ENCODE measurements around the gene KIAA1191. TPM values are rescaled to one million over a fixed set of nuclear protein-coding genes. Genes with fewer than 3 reads are reported as not detected.

Gene KIAA1191
- total RNA-seq, 2 experiments from 2014 or later, result 64.8 TPM

DNA sequence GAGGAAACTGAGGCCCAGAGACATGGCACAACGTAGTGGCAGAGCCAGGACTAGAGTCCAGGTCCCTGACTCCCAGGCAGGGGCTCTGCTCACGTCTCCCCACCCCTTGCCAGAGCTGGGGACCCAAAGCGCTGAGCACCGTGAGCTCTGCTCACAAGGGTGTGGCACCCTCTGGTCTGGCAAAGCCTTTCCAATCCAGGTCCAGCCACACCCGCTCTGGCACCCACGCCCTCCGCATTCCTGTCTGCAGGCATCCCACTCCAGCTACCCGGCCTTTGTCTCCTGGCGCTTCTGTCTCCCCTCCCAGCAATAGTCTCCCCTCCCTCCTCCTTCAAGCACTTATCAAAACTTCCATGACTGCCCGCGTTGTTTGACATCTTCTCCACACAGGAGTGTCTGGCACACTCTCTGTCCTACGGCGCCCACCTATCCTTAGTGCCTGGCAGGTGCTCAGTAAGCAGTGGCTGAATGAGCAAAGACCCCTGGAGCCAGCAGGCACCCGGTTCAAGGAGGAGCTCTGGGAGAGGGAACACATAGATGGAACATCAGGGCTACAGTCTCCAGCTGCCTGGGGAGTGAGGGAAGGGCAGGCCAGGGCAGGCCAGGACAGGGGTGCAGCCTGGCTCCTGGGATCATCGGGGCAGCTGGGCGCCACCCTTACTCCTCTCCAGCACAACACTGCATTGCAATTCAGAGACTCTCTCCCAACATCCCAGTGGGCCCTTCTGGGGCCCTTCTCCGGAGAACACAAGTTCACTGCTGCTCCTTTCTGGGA, 39.0 kb upstream of the KIAA1191 start:
- no peak overlapping the region for H3K4me3 ChIP-seq (ENCODE audit: low read length)
- intact Hi-C loops (cut with DNase I, micrococcal nuclease), result no loop called here
- H3K9me3 Mint-ChIP-seq, result no peaks in the 10 kb centered on the region
- no peak overlapping the region for H3K4me3 Mint-ChIP-seq
- ChIA-PET POLR2A (no interaction called here), CTCF (interaction anchor here (1.0 kb wide), 1 partner anchor 142 kb away, joined by 3 read pairs; no protein-coding TSS in a partner anchor)
- TF ChIP-seq, protein P1, sequence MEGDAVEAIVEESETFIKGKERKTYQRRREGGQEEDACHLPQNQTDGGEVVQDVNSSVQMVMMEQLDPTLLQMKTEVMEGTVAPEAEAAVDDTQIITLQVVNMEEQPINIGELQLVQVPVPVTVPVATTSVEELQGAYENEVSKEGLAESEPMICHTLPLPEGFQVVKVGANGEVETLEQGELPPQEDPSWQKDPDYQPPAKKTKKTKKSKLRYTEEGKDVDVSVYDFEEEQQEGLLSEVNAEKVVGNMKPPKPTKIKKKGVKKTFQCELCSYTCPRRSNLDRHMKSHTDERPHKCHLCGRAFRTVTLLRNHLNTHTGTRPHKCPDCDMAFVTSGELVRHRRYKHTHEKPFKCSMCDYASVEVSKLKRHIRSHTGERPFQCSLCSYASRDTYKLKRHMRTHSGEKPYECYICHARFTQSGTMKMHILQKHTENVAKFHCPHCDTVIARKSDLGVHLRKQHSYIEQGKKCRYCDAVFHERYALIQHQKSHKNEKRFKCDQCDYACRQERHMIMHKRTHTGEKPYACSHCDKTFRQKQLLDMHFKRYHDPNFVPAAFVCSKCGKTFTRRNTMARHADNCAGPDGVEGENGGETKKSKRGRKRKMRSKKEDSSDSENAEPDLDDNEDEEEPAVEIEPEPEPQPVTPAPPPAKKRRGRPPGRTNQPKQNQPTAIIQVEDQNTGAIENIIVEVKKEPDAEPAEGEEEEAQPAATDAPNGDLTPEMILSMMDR (IDR thresholded peaks at IDR 0.05), result no peak
- H3K4me1 ChIP-seq (ENCODE audit: insufficient read depth, low read length), result no peaks in the 10 kb centered on the region
- H3K27me3 ChIP-seq (ENCODE audit: control insufficient read depth in 1 of 2, insufficient read depth in 2 of 2, low read length in 2 of 2), result no peaks in the 10 kb centered on the region
- no peaks in the 10 kb centered on the region for H3K4me1 Mint-ChIP-seq (ENCODE audit: low read depth)
- DNase-seq, result peak in 1 of 14 experiments; percentile 11
- ATAC-seq (ENCODE audit: poor library complexity), result no peak
- peaks cover 42% of the 10 kb centered on the region for H3K36me3 Mint-ChIP-seq (ENCODE audit: low read depth)
- H3K9me3 ChIP-seq (ENCODE audit: control insufficient read depth in 1 of 2, insufficient read depth in 1 of 2, low read length in 2 of 2), result no peaks in the 10 kb centered on the region
- no peaks in the 10 kb centered on the region for H3K27me3 Mint-ChIP-seq
- no peak overlapping the region for H3K27ac Mint-ChIP-seq
- H3K27ac ChIP-seq (ENCODE audit: low read depth in 1 of 2, low read length in 2 of 2), result no peak overlapping the region
- H3K36me3 ChIP-seq (ENCODE audit: insufficient read depth, low read length), result peaks cover 22% of the 10 kb centered on the region

DNA sequence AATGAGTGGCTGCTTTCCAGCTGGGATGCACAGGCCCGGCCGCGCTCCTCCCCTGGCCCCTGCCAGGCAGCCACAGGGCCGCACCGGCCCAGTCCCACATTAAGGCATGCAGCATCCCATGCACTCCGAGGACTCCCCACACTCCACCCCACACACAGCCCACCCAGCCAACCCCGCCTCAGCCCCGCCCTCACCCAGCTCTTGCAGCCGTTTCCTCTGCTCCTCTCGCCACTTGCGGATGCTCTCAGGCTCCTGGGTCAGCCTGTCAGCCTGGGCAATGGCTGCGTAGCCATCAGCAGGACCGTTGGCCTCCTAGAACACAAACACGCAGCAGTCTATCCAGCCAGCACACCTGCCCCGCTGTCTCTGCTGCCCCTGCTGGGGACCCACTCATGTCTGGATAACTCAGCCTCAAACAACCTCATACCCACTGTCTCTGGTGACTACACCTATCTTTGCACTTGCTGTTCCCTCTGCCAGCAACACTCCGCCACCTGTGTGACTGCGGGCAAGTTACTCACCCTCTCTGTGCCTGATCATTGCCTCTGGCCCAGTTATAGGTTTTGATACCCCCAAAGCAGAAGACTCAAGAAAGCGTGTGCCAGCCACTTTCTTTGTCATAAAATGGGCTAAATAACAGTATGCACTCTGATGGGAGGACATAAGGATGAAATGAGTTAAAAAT, 36.3 kb upstream of the KIAA1191 start:
- Histone ChIP-seq H3K27ac (ENCODE audit: low read depth in 1 of 2, low read length in 2 of 2) (no peak overlapping the region), H3K9me3 (ENCODE audit: control insufficient read depth in 1 of 2, insufficient read depth in 1 of 2, low read length in 2 of 2) (peaks cover 0 to under 1% of the 10 kb centered on the region in 2 experiments), H3K4me3 (ENCODE audit: low read length) (no peak overlapping the region), H3K4me1 (ENCODE audit: insufficient read depth, low read length) (no peaks in the 10 kb centered on the region), H3K36me3 (ENCODE audit: insufficient read depth, low read length) (peaks cover 24% of the 10 kb centered on the region), H3K27me3 (ENCODE audit: control insufficient read depth in 1 of 2, insufficient read depth in 2 of 2, low read length in 2 of 2) (no peaks in the 10 kb centered on the region)
- CTCF ChIA-PET, result no interaction called here
- peak in 1 of 14 experiments; percentile 8 for DNase-seq
- Mint-ChIP-seq H3K27ac (peak overlapping the region; percentile 50), H3K4me1 (ENCODE audit: low read depth) (no peaks in the 10 kb centered on the region), H3K4me3 (no peak overlapping the region), H3K9me3 (no peaks in the 10 kb centered on the region), H3K27me3 (no peaks in the 10 kb centered on the region), H3K36me3 (ENCODE audit: low read depth) (peaks cover 48% of the 10 kb centered on the region)
- TF ChIP-seq, protein P1 (IDR thresholded peaks at IDR 0.05), result no peak
- POLR2A ChIA-PET, result no interaction called here
- intact Hi-C loops (cut with DNase I, micrococcal nuclease), result no loop called here
- ATAC-seq (ENCODE audit: poor library complexity), result no peak

DNA sequence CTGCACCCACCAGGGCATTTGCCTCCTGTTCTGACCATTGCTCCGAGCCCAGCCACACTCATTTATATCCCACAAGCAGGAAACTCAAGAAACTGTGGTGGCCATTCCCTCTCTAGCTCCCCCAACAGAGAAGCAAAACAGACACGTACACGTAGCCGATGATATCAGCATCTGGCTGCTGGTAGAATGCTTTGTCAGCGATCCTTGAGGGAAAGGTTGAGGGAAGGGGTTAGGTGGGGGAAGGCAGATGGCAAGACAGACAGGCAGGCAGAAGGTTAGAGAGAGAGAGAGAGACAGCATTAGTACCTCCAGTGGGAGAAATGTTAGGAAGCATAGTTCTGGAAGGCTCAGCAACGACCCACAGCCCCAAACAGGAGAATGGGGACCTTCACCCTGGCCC, 34.8 kb upstream of the KIAA1191 start:
- ChIA-PET POLR2A (no interaction called here), CTCF (no interaction called here)
- Histone ChIP-seq H3K27ac (ENCODE audit: low read depth in 1 of 2, low read length in 2 of 2) (no peak overlapping the region), H3K4me3 (ENCODE audit: low read length) (no peak overlapping the region), H3K9me3 (ENCODE audit: control insufficient read depth in 1 of 2, insufficient read depth in 1 of 2, low read length in 2 of 2) (peaks cover 0 to 5% of the 10 kb centered on the region in 2 experiments), H3K36me3 (ENCODE audit: insufficient read depth, low read length) (peaks cover 32% of the 10 kb centered on the region), H3K4me1 (ENCODE audit: insufficient read depth, low read length) (no peaks in the 10 kb centered on the region), H3K27me3 (ENCODE audit: control insufficient read depth in 1 of 2, insufficient read depth in 2 of 2, low read length in 2 of 2) (no peaks in the 10 kb centered on the region)
- Mint-ChIP-seq H3K36me3 (ENCODE audit: low read depth) (peaks cover 48% of the 10 kb centered on the region), H3K27ac (no peak overlapping the region), H3K4me1 (ENCODE audit: low read depth) (no peaks in the 10 kb centered on the region), H3K4me3 (no peak overlapping the region), H3K27me3 (no peaks in the 10 kb centered on the region), H3K9me3 (no peaks in the 10 kb centered on the region)
- TF ChIP-seq, protein P1 (IDR thresholded peaks at IDR 0.05), result no peak
- ATAC-seq (ENCODE audit: poor library complexity) (no peak), DNase-seq (no peak)
- intact Hi-C loops (cut with DNase I, micrococcal nuclease), result no loop called here

Measured in CD4-positive, alpha-beta T cell (primary cell).